ENCODE results near the gene SLC9A3. TPM values are rescaled to one million over a fixed set of nuclear protein-coding genes. Genes with fewer than 3 reads are reported as not detected.

SLC9A3 gene
- total RNA-seq = 1 to 10 TPM; 4.3 to 5.3 TPM

DNA sequence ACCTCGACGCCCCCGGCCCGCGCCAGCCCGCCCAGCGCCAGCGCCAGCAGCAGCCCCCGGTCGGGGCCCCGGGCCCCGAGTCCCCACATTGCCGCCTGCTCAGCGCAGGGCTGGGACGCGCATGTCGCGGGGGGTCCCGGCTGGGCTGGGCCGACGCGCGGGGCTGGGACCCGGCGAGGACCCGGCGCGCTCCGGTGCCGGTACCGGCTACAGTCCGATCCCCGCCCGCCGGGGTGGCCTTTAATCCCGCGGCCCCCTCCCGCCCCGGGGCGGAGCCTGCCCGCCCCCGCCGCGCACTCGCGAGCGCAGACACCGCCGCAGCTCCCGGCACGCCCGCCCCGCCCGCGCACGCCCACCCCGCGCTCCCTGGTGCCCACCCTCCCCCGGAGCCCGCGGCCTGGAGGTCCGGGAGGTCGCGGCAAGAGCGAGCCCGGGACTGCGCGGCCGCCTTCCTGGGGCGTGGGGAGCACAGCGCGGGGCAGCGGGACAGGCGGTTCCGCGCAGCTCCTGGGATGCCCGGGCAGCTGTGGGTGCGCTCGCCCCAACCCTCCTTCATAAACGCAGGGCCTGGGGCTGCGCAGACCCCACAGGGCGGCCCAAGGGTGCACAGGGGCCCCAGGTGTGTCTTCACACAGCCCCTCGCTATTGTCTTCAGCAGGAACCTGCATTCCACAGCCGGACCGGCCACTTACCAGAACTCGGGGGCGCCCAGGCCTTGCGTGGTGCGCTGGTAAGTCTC lies at the start of gene SLC9A3:
SLC9A3 (minus strand) TSS at position 216 of the 739 bp plus-strand sequence.
- no peaks in the 10 kb centered on the region for H3K4me1 ChIP-seq (replicated peaks)
- peaks cover 40% of the 10 kb centered on the region for H3K27me3 ChIP-seq (replicated peaks; ENCODE audit: insufficient read depth)
- H3K4me3 ChIP-seq = peak within 1 kb of the TSS in 1 of 2 donors; percentile 21
- H3K36me3 ChIP-seq = no peaks in the 10 kb centered on the region
- H3K27ac ChIP-seq = no peak within 1 kb of the TSS
- H3K9me3 ChIP-seq = no peaks in the 10 kb centered on the region
- TF ChIP-seq POLR2A (IDR thresholded peaks at IDR 0.05) (no peak), POLR2AphosphoS5 (IDR thresholded peaks at IDR 0.05) (no peak), CTCF (IDR thresholded peaks at IDR 0.05) (no peak)
- DNase-seq (ENCODE audit: low spot score) = no peak
- intact Hi-C loops (cut with DNase I) = no loop called here
- 2% methylated on average over 51 of the region's 89 CpGs for WGBS

DNA sequence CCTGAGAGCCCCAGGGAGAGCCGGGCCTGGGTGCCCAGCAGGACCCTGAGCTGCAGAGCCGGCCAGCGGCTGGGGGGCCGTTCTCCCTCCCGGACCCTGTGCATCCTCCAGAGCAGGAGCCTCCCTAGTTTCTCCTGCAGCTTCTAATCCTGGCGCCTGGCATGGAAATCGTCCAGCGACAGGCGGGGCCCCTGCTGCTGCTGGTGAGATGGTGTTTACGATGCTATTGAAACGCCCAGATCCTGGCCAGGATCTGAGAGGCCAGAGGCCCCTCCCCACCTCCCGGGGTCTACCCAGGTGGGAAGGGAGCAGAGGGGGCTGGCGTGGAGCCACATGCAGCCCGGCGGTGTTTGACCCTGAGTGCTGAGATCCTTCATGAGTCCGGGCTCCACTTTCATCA lies 49.7 kb upstream of the SLC9A3 start:
- TF ChIP-seq POLR2AphosphoS5 (IDR thresholded peaks at IDR 0.05) (no peak), CTCF (IDR thresholded peaks at IDR 0.05) (no peak), POLR2A (IDR thresholded peaks at IDR 0.05) (no peak)
- no peaks in the 10 kb centered on the region for H3K36me3 ChIP-seq
- no peak for DNase-seq (ENCODE audit: low spot score)
- H3K4me1 ChIP-seq (replicated peaks) = no peaks in the 10 kb centered on the region
- H3K27ac ChIP-seq = no peak overlapping the region
- no peaks in the 10 kb centered on the region for H3K9me3 ChIP-seq
- 29% methylated on average over 16 of the region's 16 CpGs for WGBS
- intact Hi-C loops (cut with DNase I) = no loop called here
- no peak overlapping the region for H3K4me3 ChIP-seq
- peaks cover 4% of the 10 kb centered on the region for H3K27me3 ChIP-seq (replicated peaks; ENCODE audit: insufficient read depth)

- TF ChIP-seq POLR2A (IDR thresholded peaks at IDR 0.05) = no peak
- no peak for TF ChIP-seq POLR2AphosphoS5 (IDR thresholded peaks at IDR 0.05)
- no peak for TF ChIP-seq CTCF (IDR thresholded peaks at IDR 0.05)
- no peak overlapping the region for H3K4me3 ChIP-seq
- no peak overlapping the region for H3K27ac ChIP-seq
- H3K9me3 ChIP-seq = no peaks in the 10 kb centered on the region
- H3K4me1 ChIP-seq (replicated peaks) = no peaks in the 10 kb centered on the region
- H3K27me3 ChIP-seq (replicated peaks; ENCODE audit: insufficient read depth) = peaks cover 4% of the 10 kb centered on the region
- 85% methylated on average over 12 of the region's 12 CpGs for WGBS
- DNase-seq (ENCODE audit: low spot score) = no peak
- intact Hi-C loops (cut with DNase I) = no loop called here
- no peaks in the 10 kb centered on the region for H3K36me3 ChIP-seq
These were observed 49.0 kb upstream of the SLC9A3 start for GRCh38 chr5:573206-573605.

GRCh38 chr5:572398-573019 lies 48.3 kb upstream of the SLC9A3 start:
- H3K4me3 ChIP-seq = no peak overlapping the region
- WGBS = 44% methylated on average over 14 of the region's 14 CpGs
- DNase-seq (ENCODE audit: low spot score) = no peak
- no peaks in the 10 kb centered on the region for H3K36me3 ChIP-seq
- no peaks in the 10 kb centered on the region for H3K9me3 ChIP-seq
- intact Hi-C loops (cut with DNase I) = no loop called here
- no peaks in the 10 kb centered on the region for H3K4me1 ChIP-seq (replicated peaks)
- TF ChIP-seq POLR2AphosphoS5 (IDR thresholded peaks at IDR 0.05) (no peak), CTCF (IDR thresholded peaks at IDR 0.05) (no peak), POLR2A (IDR thresholded peaks at IDR 0.05) (no peak)
- H3K27ac ChIP-seq = no peak overlapping the region
- H3K27me3 ChIP-seq (replicated peaks; ENCODE audit: insufficient read depth) = peaks cover 7% of the 10 kb centered on the region

DNA sequence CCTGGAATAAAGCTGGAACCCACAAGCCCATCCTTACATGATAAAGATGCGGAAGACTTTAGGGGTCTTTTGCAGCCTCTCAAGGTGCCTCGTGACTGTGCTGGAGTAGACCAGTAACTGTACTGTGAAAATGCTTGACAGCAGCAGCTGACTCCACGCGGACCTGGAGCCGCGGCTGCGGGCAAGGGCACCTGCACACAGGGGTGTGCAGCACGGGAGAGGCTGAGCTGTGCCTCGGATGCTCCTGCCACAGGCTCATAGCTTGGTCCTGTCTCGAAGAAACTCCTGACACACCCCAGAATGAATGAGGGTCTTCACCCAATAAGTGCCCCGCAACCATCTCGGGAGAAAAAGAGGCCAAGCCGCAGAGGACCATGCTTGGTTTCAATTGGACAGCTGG lies 47.5 kb upstream of the SLC9A3 start:
- WGBS = 93% methylated on average over 13 of the region's 13 CpGs

More for the DNA sequence above, 47.5 kb upstream of the SLC9A3 start:
- no peak for DNase-seq (ENCODE audit: low spot score)
- TF ChIP-seq POLR2A (IDR thresholded peaks at IDR 0.05) (no peak), CTCF (IDR thresholded peaks at IDR 0.05) (no peak), POLR2AphosphoS5 (IDR thresholded peaks at IDR 0.05) (no peak)
- Histone ChIP-seq H3K36me3 (no peaks in the 10 kb centered on the region), H3K4me3 (no peak overlapping the region), H3K4me1 (replicated peaks) (no peaks in the 10 kb centered on the region), H3K27ac (no peak overlapping the region), H3K27me3 (replicated peaks; ENCODE audit: insufficient read depth) (peaks cover 7% of the 10 kb centered on the region), H3K9me3 (no peaks in the 10 kb centered on the region)
- intact Hi-C loops (cut with DNase I) = no loop called here

Data from prostate gland (tissue), 2 donors.